HCT116 (cell line): ENCODE results near the gene APOBEC3C. TPM values are rescaled to one million over a fixed set of nuclear protein-coding genes. Genes with fewer than 3 reads are reported as not detected.

ENCODE experiments used
- ATAC-seq: fragments of 200-7000 bp; cut with Tn5 transposase; 2 replicates; pipeline ENCODE4 v1.9.1; 2020; ENCODE audit warnings: mild to moderate bottlenecking, moderate library complexity
- BruUV-seq: library from RNA; stranded (reverse); fragments of 400-500 nt; replicated peaks from 2 replicates; lab custom pipeline; 2021; lab: Mats Ljungman, UMichigan
- CTCF ChIA-PET: fragments of 300-600 bp; sonication (Branson Sonifier 250); formaldehyde crosslinking; loops from one replicate; lab custom pipeline; 2021; ENCODE audit warnings: antibody characterized with exemption; lab: Charles Lee
- POLR2A ChIA-PET: fragments of 300-600, 350-600 bp; sonication (Branson Sonifier 250); formaldehyde crosslinking; loops from one replicate; lab custom pipeline; 2021; ENCODE audit warnings: antibody characterized with exemption; lab: Charles Lee
- RAD21 ChIA-PET, 2 experiments: fragments of 300-600 bp; sonication (Branson Sonifier 250); formaldehyde crosslinking; loops; one replicate each; lab custom pipeline; 2023; ENCODE audit warnings: low total read pairs in 2 of 2; ENCODE audit not compliant: uncharacterized antibody in 2 of 2, unreplicated experiment in 2 of 2, low non-redundant PET in 1 of 2; lab: Charles Lee
- DNase-seq: peaks from one replicate; pipeline ENCODE4 v3.0.0-alpha.2; 2010; ENCODE audit warnings: low read depth, low spot score
- H2AFZ ChIP-seq: fragments of 200-600 bp; shearing (Covaris generic), sonication (generic); 2 replicates; pipeline ENCODE4 v1.6.1; 2017; ENCODE audit warnings: low read depth, mixed run types, mixed read lengths, antibody characterized with exemption, low read length; ENCODE audit not compliant: poor library complexity, severe bottlenecking
- H3K27ac ChIP-seq: 2 replicates; pipeline ENCODE4 v1.5.1; 2012; ENCODE audit warnings: low read depth, low read length
- H3K27me3 ChIP-seq: fragments of 200-600 bp; sonication (generic); 2 replicates; pipeline ENCODE4 v1.6.1; 2016; ENCODE audit warnings: mixed run types, low read length, mixed read lengths; ENCODE audit not compliant: insufficient read depth
- H3K36me3 ChIP-seq, 2 experiments: fragments of 200-500 bp in 1 of 2; fragments of 200-600 bp in 1 of 2; sonication (Bioruptor generic) in 1 of 2; sonication (generic) in 1 of 2; 2 replicates each; pipeline versions ENCODE4 v1.5.1 to v1.6.1; 2014 to 2016; ENCODE audit warnings: low read length in 2 of 2, inconsistent platforms in 1 of 2, mixed read lengths in 1 of 2, mixed run types in 1 of 2; ENCODE audit not compliant: insufficient read depth in 2 of 2, control insufficient read depth in 1 of 2
- H3K4me1 ChIP-seq, 2 experiments: fragments of 200-600 bp in 1 of 2; sonication (generic) in 1 of 2; 2 replicates each; pipeline versions ENCODE4 v1.5.1 to v1.6.1; 2012 to 2017; ENCODE audit warnings: low read length in 2 of 2, inconsistent platforms in 1 of 2, mild to moderate bottlenecking in 1 of 2, mixed read lengths in 1 of 2, mixed run types in 1 of 2, moderate library complexity in 1 of 2; ENCODE audit not compliant: insufficient read depth in 2 of 2, control insufficient read depth in 1 of 2
- H3K4me2 ChIP-seq: fragments of 200-600 bp; sonication (generic); 2 replicates; pipeline ENCODE4 v1.6.1; 2017; ENCODE audit warnings: mixed run types, low read length, mixed read lengths
- H3K4me3 ChIP-seq, 2 experiments: fragments of 200-600 bp in 1 of 2; sonication (generic) in 1 of 2; replicated peaks in 1 of 2; 2 replicates each; pipeline ENCODE4 v1.5.1; 2011 to 2016; ENCODE audit warnings: low read length in 2 of 2, control low read depth in 1 of 2, low read depth in 1 of 2, mild to moderate bottlenecking in 1 of 2, mixed read lengths in 1 of 2, mixed run types in 1 of 2
- H3K79me2 ChIP-seq: fragments of 200-600 bp; sonication (generic); 2 replicates; pipeline ENCODE4 v1.6.1; 2017; ENCODE audit warnings: mild to moderate bottlenecking, mixed run types, low read length, moderate library complexity, mixed read lengths; ENCODE audit not compliant: insufficient read depth
- H3K9ac ChIP-seq: fragments of 200-600 bp; sonication (generic); 2 replicates; pipeline ENCODE4 v1.6.1; 2016; ENCODE audit warnings: low read length, mixed read lengths
- H3K9me2 ChIP-seq: fragments of 200-600 bp; sonication (generic), shearing (Covaris generic); 2 replicates; pipeline ENCODE4 v1.6.1; 2017; ENCODE audit warnings: mixed run types, mild to moderate bottlenecking, moderate library complexity; ENCODE audit not compliant: insufficient read depth
- H3K9me3 ChIP-seq, 2 experiments: fragments of 200-500 bp in 1 of 2; fragments of 200-600 bp in 1 of 2; sonication (Bioruptor generic) in 1 of 2; sonication (generic) in 1 of 2; 2 replicates each; pipeline ENCODE4 v1.6.1; 2014 to 2017; ENCODE audit warnings: low read length in 2 of 2, mixed read lengths in 2 of 2, inconsistent platforms in 1 of 2, low read depth in 1 of 2, mild to moderate bottlenecking in 1 of 2, mixed run types in 1 of 2, moderate library complexity in 1 of 2; ENCODE audit not compliant: control insufficient read depth in 1 of 2, insufficient read depth in 1 of 2
- H4K20me1 ChIP-seq: fragments of 200-600 bp; sonication (generic), shearing (Covaris generic); 2 replicates; pipeline ENCODE4 v1.6.1; 2017; ENCODE audit warnings: mixed run types, mild to moderate bottlenecking, moderate library complexity; ENCODE audit not compliant: insufficient read depth
- EGR1 ChIP-seq: IDR thresholded peaks from 2 replicates; pipeline ENCODE4 v1.6.1; 2012; ENCODE audit warnings: low read depth
- POLR2AphosphoS5 ChIP-seq: IDR thresholded peaks from 2 replicates; pipeline ENCODE4 v1.6.1; 2011; ENCODE audit warnings: mild to moderate bottlenecking, low read depth, low read length, moderate library complexity
- RAD21 ChIP-seq: IDR thresholded peaks from 2 replicates; pipeline ENCODE4 v1.6.1; 2012; ENCODE audit warnings: low read depth, mild to moderate bottlenecking
- TCF7L2 ChIP-seq: IDR thresholded peaks from 2 replicates; pipeline ENCODE4 v1.7.0; 2011; ENCODE audit warnings: borderline replicate concordance, inconsistent platforms; ENCODE audit not compliant: insufficient read depth, insufficient read length; ENCODE audit errors: extremely low read depth
- intact Hi-C: fragments of 100-400 bp; cut with micrococcal nuclease; formaldehyde crosslinking; loops from 2 replicates; pipeline ENCODE4 v1.10.0; 2022
- total RNA-seq: library from RNA; stranded (reverse); gene quantifications from one replicate; pipeline ENCODE4 v1.2.1, GENCODE V29; 2021; ENCODE audit not compliant: unreplicated experiment
- TF ChIP-seq, protein P1 (sequence below), 3 experiments: fragments of 200-600 bp in 1 of 3; sonication (generic) in 1 of 3; IDR thresholded peaks in 2 of 3; conservative IDR thresholded peaks in 1 of 3; 2 replicates each; pipeline ENCODE4 v1.5.1; 2012 to 2017; ENCODE audit warnings: low read depth in 2 of 3, low read length in 2 of 3, antibody characterized with exemption in 1 of 3, borderline replicate concordance in 1 of 3, control low read depth in 1 of 3, mild to moderate bottlenecking in 1 of 3, mixed read lengths in 1 of 3, mixed run types in 1 of 3, moderate library complexity in 1 of 3; ENCODE audit not compliant: insufficient read depth in 1 of 3

APOBEC3C gene
- total RNA-seq, 1 experiment from 2014 or later, result 40.2 TPM

DNA sequence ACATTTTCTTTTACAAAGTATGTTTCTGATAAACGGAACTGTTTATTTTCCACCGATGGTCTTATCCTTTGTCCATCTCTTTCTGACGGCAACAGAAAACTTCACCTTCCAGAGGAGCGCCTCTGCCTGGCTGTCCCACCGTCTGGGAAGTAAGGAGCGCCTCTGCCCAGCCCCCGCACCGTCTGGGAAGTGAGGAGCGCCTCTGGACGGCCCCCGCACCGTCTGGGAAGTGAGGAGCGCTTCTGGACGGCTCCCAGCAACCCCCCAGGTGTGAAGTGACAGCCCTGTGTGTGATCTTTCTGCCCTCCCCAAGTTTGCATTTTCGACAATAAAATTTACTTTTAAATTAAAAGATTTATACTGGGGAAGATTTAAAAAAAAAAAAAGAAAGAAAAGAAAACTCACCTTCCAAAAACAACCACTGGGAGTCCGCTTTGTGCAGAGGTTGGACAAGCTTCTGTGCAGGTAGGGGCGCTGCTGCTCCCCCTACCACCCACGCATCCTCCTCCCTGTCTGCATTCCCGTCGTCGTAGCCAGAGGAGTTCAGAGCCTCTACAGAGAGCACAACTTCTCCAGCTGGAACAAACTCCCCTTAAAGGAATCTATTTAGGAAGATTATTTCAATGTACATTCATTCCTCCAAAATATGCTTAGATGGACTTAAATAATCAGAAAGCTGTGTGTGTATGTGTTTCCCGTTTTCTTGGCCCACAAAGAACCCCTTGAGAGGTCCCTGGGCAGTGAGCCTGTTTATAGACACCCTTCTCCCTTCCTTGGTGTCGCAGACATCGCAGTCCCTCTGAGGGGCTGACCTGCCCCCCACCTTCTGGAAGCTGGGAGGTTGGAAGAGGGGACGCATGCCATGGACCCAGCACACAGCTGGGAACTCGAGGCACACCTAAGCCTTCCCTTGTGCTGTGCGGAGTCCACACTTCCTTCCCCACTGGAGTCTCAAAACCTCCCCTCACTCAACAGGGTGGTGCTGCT lies 32.8 kb upstream of the APOBEC3C start:
- no peak for TF ChIP-seq TCF7L2
- TF ChIP-seq, protein P1, sequence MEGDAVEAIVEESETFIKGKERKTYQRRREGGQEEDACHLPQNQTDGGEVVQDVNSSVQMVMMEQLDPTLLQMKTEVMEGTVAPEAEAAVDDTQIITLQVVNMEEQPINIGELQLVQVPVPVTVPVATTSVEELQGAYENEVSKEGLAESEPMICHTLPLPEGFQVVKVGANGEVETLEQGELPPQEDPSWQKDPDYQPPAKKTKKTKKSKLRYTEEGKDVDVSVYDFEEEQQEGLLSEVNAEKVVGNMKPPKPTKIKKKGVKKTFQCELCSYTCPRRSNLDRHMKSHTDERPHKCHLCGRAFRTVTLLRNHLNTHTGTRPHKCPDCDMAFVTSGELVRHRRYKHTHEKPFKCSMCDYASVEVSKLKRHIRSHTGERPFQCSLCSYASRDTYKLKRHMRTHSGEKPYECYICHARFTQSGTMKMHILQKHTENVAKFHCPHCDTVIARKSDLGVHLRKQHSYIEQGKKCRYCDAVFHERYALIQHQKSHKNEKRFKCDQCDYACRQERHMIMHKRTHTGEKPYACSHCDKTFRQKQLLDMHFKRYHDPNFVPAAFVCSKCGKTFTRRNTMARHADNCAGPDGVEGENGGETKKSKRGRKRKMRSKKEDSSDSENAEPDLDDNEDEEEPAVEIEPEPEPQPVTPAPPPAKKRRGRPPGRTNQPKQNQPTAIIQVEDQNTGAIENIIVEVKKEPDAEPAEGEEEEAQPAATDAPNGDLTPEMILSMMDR (IDR thresholded peaks at IDR 0.05 in 2 of 3, conservative IDR thresholded peaks at IDR 0.05 in 1 of 3; ENCODE audit: borderline replicate concordance in 1 of 3, insufficient read depth in 1 of 3, low read depth in 2 of 3, low read length in 2 of 3), result peak; percentile 40 to 55 (median 47); a peak in 3 of 6 replicates
- peak; percentile 95 for TF ChIP-seq EGR1
- TF ChIP-seq POLR2AphosphoS5, result no peak
- peak; percentile 34; the same call in 1 of the 2 replicates for TF ChIP-seq RAD21
- Histone ChIP-seq H3K27me3 (no peaks in the 10 kb centered on the region), H3K4me3 (peak overlapping the region in 1 of 2 experiments; percentile 50; a peak in 2 of 4 replicates), H3K27ac (peak overlapping the region; percentile 50), H3K9me3 (peaks cover 0 to 8% of the 10 kb centered on the region in 2 experiments; a peak in 1 of 4 replicates), H4K20me1 (no peaks in the 10 kb centered on the region), H2AFZ (peak overlapping the region; percentile 26), H3K36me3 (no peaks in the 10 kb centered on the region), H3K4me1 (peaks cover 22 to 42% of the 10 kb centered on the region in 2 experiments), H3K79me2 (no peaks in the 10 kb centered on the region), H3K9ac (peak overlapping the region; percentile 50; the same call in 1 of the 2 replicates), H3K4me2 (peak overlapping the region; percentile 66), H3K9me2 (no peaks in the 10 kb centered on the region)
- BruUV-seq, result no TSS peak
- ATAC-seq, result peak; percentile 56
- DNase-seq, result peak; percentile 37
- intact Hi-C loops, result no loop called here
- ChIA-PET CTCF (interaction anchor here (0.6 to 2.0 kb wide), 4 partner anchors 8 to 57 kb away, joined by 3 to 5 read pairs (median 3); no protein-coding TSS in a partner anchor), POLR2A (interaction anchor here (0.8 to 1.3 kb wide), 2 partner anchors 22 to 54 kb away, joined by 3 read pairs; no protein-coding TSS in a partner anchor), RAD21 (no interaction called here)
